ENCODE results near the gene ELANE.

ELANE gene

DNA sequence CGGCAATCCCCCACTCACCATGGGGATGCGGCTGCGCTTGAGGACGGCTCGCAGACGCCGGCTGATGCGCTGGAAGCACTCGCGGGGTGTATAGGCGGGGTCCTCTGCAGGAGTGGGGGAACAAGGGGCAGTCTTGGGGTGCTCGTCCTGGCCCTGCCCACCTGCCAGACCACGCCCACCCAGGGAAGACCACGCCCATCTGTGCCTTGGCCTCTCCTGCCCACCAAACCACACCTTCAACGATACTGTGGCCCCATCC is 47.9 kb downstream of the ELANE start:
- Histone ChIP-seq H3K27ac (ENCODE audit: low read depth in 2 of 2, low read length in 2 of 2) (no peak overlapping the region), H3K4me3 (ENCODE audit: low read length in 2 of 2) (no peak overlapping the region), H3K9me3 (ENCODE audit: control insufficient read depth in 2 of 2, low read length in 2 of 2) (no peaks in the 10 kb centered on the region), H3K36me3 (ENCODE audit: control insufficient read depth in 2 of 2, insufficient read depth in 2 of 2, low read length in 2 of 2) (peaks cover 0 to 9% of the 10 kb centered on the region in 2 donors), H3K9ac (ENCODE audit: low read depth in 1 of 2, low read length in 2 of 2) (no peak overlapping the region), H3K27me3 (ENCODE audit: control insufficient read depth in 2 of 2, insufficient read depth in 2 of 2, low read length in 2 of 2) (no peaks in the 10 kb centered on the region), H3K4me1 (ENCODE audit: control insufficient read depth in 2 of 2, insufficient read depth in 2 of 2, low read length in 2 of 2) (no peaks in the 10 kb centered on the region)

DNA sequence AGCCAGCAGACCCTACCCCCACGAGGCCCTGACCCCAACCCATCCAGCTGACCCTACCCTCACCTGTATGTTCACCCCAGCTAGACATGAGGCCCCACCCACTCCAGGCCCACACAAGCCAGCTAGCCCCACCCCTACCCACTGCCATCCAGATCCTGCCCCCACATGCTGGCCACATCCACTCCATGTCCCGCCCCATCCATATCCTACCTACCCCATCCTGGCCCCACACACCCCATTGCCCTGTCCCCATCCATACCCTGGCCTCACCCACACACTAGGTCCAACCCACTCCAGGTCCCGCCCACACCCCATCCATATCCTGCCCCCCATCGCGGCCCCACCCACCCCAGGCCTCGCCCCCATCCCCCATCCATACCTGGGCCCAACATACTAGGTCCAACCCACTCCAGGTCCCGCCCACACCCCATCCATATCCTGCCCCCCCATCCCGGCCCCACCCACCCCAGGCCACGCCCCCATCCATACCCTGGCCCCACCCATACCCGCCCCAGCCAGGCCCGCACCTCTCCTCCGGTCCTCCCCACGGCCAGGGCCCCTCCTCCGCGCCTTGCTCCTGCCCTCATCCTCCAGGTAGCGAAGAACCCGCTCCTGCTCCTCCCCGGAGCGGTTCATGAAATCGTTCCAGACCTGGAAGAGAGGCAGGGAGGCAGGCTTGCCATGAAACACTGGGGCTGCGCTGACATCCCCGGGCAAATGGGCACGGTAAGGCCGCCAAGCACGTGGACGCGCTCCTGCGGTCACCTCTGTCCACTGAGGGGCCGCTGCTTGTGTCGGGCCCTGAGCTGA is 48.4 kb downstream of the ELANE start:
- no peak overlapping the region for H3K4me3 ChIP-seq (ENCODE audit: low read length in 2 of 2)
- no peaks in the 10 kb centered on the region for H3K9me3 ChIP-seq (ENCODE audit: control insufficient read depth in 2 of 2, low read length in 2 of 2)
- H3K9ac ChIP-seq (ENCODE audit: low read depth in 1 of 2, low read length in 2 of 2) = no peak overlapping the region
- no peaks in the 10 kb centered on the region for H3K4me1 ChIP-seq (ENCODE audit: control insufficient read depth in 2 of 2, insufficient read depth in 2 of 2, low read length in 2 of 2)
- H3K27ac ChIP-seq (ENCODE audit: low read depth in 2 of 2, low read length in 2 of 2) = no peak overlapping the region
- H3K27me3 ChIP-seq (ENCODE audit: control insufficient read depth in 2 of 2, insufficient read depth in 2 of 2, low read length in 2 of 2) = no peaks in the 10 kb centered on the region
- peaks cover 0 to 9% of the 10 kb centered on the region in 2 donors for H3K36me3 ChIP-seq (ENCODE audit: control insufficient read depth in 2 of 2, insufficient read depth in 2 of 2, low read length in 2 of 2)

DNA sequence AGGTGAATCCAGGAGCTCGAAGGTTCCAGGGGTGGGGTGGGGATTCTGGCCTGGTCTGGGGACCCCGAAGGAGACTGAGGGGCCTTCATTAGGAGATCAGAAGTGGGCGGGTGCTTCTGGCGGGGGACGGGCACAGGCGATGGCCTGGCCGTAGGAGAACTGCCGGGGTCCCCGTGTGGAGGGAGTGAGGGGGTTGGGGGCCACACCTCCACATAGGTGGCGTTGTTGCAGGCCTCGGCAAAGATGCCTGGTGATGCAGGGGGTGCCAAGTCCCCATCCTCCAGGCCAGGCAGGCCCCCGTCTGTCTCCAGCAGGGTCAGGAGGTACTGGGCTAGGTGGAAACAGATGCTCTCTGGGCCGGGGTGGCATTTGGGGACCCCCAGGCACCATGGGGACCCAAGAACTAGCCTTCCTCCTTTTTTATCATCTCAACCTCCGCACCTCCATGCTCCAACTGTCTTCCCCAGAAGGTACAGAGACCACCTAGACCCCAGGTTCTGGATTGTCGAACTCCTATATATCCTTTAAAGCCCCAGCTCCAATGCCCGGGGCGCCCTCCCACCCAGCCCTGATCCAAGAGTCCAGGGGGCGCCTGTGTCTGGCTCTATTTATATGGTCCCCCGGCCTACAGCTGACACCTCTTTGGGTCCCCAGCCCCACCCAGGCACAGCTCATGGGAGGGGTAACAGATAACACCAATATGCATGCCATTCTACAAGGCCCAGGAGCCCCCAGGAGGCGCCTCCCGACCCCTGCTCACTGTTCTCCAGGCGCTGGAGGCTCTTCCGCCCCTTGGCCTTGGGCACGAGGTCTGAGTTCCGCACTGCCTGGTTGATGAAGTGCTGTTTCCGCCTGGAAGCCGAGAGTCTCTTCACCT is 49.4 kb downstream of the ELANE start:
- Histone ChIP-seq H3K9me3 (ENCODE audit: control insufficient read depth in 2 of 2, low read length in 2 of 2) (no peaks in the 10 kb centered on the region), H3K36me3 (ENCODE audit: control insufficient read depth in 2 of 2, insufficient read depth in 2 of 2, low read length in 2 of 2) (peaks cover 0 to 9% of the 10 kb centered on the region in 2 donors), H3K27me3 (ENCODE audit: control insufficient read depth in 2 of 2, insufficient read depth in 2 of 2, low read length in 2 of 2) (no peaks in the 10 kb centered on the region), H3K9ac (ENCODE audit: low read depth in 1 of 2, low read length in 2 of 2) (no peak overlapping the region), H3K4me3 (ENCODE audit: low read length in 2 of 2) (no peak overlapping the region), H3K4me1 (ENCODE audit: control insufficient read depth in 2 of 2, insufficient read depth in 2 of 2, low read length in 2 of 2) (peaks cover 0 to 1% of the 10 kb centered on the region in 2 donors), H3K27ac (ENCODE audit: low read depth in 2 of 2, low read length in 2 of 2) (no peak overlapping the region)

DNA sequence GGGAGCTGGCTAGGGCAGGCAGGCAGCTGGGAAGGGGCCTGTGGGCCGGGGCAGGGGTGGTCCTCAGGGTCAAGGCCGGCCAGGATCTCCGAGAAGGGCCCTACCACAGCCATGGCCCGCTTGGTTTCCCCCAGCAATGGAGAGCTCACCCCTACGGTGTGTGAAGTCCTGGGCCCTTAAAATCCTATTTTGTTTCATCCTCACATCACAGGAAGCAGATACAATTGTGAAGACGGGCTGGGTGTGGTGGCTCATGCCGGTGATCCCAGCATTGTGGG is 49.9 kb downstream of the ELANE start:
- Histone ChIP-seq H3K9ac (ENCODE audit: low read depth in 1 of 2, low read length in 2 of 2) (no peak overlapping the region), H3K4me1 (ENCODE audit: control insufficient read depth in 2 of 2, insufficient read depth in 2 of 2, low read length in 2 of 2) (peaks cover 0 to 3% of the 10 kb centered on the region in 2 donors), H3K9me3 (ENCODE audit: control insufficient read depth in 2 of 2, low read length in 2 of 2) (no peaks in the 10 kb centered on the region), H3K27me3 (ENCODE audit: control insufficient read depth in 2 of 2, insufficient read depth in 2 of 2, low read length in 2 of 2) (no peaks in the 10 kb centered on the region), H3K36me3 (ENCODE audit: control insufficient read depth in 2 of 2, insufficient read depth in 2 of 2, low read length in 2 of 2) (peaks cover 0 to 7% of the 10 kb centered on the region in 2 donors), H3K27ac (ENCODE audit: low read depth in 2 of 2, low read length in 2 of 2) (no peak overlapping the region), H3K4me3 (ENCODE audit: low read length in 2 of 2) (no peak overlapping the region)

DNA sequence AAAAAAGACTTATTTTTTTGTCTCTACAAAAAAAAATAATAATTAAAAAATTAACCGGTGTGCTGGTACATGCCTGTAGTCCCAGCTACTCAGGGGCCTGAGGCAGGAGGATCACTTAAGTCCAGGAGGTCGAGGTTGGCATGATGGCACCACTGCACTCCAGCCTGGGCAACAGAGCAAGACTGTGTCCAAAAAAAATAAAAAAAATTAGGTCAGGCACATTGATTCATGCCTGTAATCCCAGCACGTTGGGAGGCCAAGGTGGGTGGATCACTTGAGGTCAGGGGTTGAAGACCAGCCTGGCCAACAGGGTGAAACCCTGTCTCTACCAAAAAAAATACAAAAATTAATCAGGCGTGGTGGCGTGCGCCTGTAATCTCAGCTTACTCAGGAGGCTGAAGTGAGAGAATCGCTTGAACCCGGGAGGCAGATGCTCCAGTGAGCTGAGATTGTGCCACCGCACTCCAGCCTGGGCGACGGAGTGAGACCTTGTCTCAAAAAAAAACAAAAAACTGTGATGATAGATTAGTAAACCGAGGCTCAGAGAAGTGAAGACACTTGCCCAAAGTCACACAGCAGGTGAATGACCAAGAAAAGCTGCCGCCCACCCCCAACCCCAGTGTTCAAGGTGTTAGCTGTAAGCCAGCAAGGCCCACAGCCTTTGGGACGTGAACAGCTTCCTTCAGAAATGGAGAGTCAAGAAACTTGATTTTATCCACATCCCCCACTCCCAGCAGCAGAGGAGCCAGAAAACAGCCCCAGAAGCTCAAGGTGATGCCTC is 50.5 kb downstream of the ELANE start:
- Histone ChIP-seq H3K27me3 (ENCODE audit: control insufficient read depth in 2 of 2, insufficient read depth in 2 of 2, low read length in 2 of 2) (no peaks in the 10 kb centered on the region), H3K36me3 (ENCODE audit: control insufficient read depth in 2 of 2, insufficient read depth in 2 of 2, low read length in 2 of 2) (peaks cover 0 to 5% of the 10 kb centered on the region in 2 donors), H3K4me1 (ENCODE audit: control insufficient read depth in 2 of 2, insufficient read depth in 2 of 2, low read length in 2 of 2) (peaks cover 0 to 3% of the 10 kb centered on the region in 2 donors), H3K4me3 (ENCODE audit: low read length in 2 of 2) (no peak overlapping the region), H3K27ac (ENCODE audit: low read depth in 2 of 2, low read length in 2 of 2) (no peak overlapping the region), H3K9ac (ENCODE audit: low read depth in 1 of 2, low read length in 2 of 2) (no peak overlapping the region), H3K9me3 (ENCODE audit: control insufficient read depth in 2 of 2, low read length in 2 of 2) (no peaks in the 10 kb centered on the region)

DNA sequence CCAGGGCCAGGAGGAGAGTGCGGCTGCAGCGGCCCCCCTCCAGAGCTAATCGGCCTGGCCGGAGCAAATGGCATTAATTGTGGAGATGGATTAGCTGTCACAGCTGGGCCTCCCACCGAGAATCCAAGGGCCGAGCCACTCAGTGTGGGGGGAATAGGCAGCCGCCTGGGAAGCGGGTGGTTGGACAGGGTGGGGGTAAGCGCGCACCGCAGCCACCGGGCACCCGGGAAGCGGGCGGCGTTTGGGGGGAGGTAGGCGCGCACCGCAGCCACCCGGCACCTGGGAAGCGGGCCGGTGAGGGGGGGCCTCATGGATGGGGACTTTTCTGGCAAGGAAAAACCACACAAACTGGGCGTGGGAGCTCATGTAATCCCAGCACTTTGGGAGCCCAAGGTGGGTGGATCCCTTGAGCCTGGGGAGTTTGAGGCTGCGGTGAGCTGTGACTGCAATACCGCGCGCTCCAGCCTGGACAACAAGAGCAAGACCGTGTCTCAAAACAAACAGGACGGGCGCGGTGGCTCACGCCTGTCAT is 51.2 kb downstream of the ELANE start:
- Histone ChIP-seq H3K27me3 (ENCODE audit: control insufficient read depth in 2 of 2, insufficient read depth in 2 of 2, low read length in 2 of 2) (no peaks in the 10 kb centered on the region), H3K9me3 (ENCODE audit: control insufficient read depth in 2 of 2, low read length in 2 of 2) (no peaks in the 10 kb centered on the region), H3K9ac (ENCODE audit: low read depth in 1 of 2, low read length in 2 of 2) (no peak overlapping the region), H3K4me1 (ENCODE audit: control insufficient read depth in 2 of 2, insufficient read depth in 2 of 2, low read length in 2 of 2) (peaks cover 2 to 3% of the 10 kb centered on the region in 2 donors), H3K4me3 (ENCODE audit: low read length in 2 of 2) (no peak overlapping the region), H3K27ac (ENCODE audit: low read depth in 2 of 2, low read length in 2 of 2) (no peak overlapping the region), H3K36me3 (ENCODE audit: control insufficient read depth in 2 of 2, insufficient read depth in 2 of 2, low read length in 2 of 2) (peaks cover 0 to 5% of the 10 kb centered on the region in 2 donors)

DNA sequence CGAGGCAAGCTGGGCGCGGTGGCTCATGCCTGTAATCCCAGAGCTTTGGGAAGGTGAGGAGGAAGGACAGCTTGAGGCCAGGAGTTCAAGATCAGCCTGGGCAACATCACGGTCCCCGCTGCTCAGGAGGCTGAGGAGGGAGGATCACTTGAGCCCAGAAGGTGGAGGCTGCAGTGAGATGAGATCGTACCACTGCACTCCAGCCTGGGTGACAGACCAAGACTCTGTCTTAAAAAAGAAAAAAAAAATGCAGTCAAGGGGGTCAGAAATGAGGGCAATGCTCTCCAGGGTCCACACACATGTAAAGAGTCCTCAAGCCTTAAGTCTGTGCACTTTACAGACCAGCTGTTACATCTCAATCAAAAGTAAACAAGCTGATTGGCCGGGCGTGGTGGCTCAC is 52.4 kb downstream of the ELANE start:
- peaks cover 0 to 5% of the 10 kb centered on the region in 2 donors for H3K36me3 ChIP-seq (ENCODE audit: control insufficient read depth in 2 of 2, insufficient read depth in 2 of 2, low read length in 2 of 2)
- H3K27ac ChIP-seq (ENCODE audit: low read depth in 2 of 2, low read length in 2 of 2) = no peak overlapping the region
- no peak overlapping the region for H3K4me3 ChIP-seq (ENCODE audit: low read length in 2 of 2)
- peaks cover 7 to 11% of the 10 kb centered on the region in 2 donors for H3K4me1 ChIP-seq (ENCODE audit: control insufficient read depth in 2 of 2, insufficient read depth in 2 of 2, low read length in 2 of 2)
- no peaks in the 10 kb centered on the region for H3K9me3 ChIP-seq (ENCODE audit: control insufficient read depth in 2 of 2, low read length in 2 of 2)
- no peak overlapping the region for H3K9ac ChIP-seq (ENCODE audit: low read depth in 1 of 2, low read length in 2 of 2)
- H3K27me3 ChIP-seq (ENCODE audit: control insufficient read depth in 2 of 2, insufficient read depth in 2 of 2, low read length in 2 of 2) = no peaks in the 10 kb centered on the region

Data from mucosa of rectum (tissue), 2 donors.